Measurements from ENCODE around the gene TCF20.

The TCF20 gene

DNA sequence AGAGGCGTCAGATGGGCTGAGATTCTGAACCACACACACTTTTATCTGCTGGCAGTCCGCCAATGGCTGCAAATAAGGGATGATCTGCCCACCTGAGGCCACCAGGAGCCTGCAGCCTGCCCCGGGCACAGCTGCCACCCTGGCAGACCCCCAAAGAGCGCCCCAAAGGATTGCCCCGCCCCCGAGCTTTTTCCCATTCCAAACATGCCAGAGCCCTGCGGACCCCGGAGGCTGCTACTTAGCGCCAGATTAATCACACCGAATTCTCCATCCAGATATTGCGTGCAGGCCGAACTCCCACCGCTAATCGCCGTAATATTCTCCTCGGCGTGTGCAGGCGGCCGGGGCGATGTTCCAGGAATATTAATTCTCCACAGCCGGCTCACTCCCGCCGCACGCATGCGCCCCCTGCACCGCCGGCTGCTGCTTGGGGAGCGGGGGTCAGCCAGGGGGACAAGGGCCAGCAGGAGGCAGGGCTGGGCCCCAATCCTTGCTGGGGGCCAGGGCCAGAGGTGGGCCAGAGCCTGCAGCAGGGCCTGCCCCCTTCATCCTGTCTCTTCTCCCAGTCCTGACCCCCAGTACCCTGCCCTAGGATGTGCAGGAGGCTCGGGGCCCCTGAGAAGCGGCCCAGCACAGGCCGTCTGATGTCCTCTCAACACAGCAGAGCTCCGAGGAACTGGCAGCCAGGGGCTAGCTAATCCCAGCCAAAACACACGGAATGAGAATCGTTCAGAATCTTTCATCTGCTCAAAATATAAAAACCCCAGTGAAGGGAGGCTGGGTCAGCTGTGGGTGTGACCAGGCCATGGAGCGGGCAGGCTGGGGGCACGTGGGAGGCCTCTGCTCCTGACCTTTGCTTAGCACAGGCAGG is 19.5 kb upstream of the TCF20 start:
- Mint-ChIP-seq H3K9me3 (no peaks in the 10 kb centered on the region), H3K27ac (no peak overlapping the region), H3K4me3 (no peak overlapping the region), H3K27me3 (no peaks in the 10 kb centered on the region), H3K4me1 (peaks cover 49% of the 10 kb centered on the region), H3K36me3 (no peaks in the 10 kb centered on the region)

- no peak overlapping the region for H3K4me3 Mint-ChIP-seq
- peaks cover 45% of the 10 kb centered on the region for H3K4me1 Mint-ChIP-seq
- no peak overlapping the region for H3K27ac Mint-ChIP-seq
- H3K9me3 Mint-ChIP-seq: no peaks in the 10 kb centered on the region
- H3K36me3 Mint-ChIP-seq: no peaks in the 10 kb centered on the region
- no peaks in the 10 kb centered on the region for H3K27me3 Mint-ChIP-seq
Observed at GRCh38 chr22:42288791-42289190, 18.3 kb upstream of the TCF20 start.

DNA sequence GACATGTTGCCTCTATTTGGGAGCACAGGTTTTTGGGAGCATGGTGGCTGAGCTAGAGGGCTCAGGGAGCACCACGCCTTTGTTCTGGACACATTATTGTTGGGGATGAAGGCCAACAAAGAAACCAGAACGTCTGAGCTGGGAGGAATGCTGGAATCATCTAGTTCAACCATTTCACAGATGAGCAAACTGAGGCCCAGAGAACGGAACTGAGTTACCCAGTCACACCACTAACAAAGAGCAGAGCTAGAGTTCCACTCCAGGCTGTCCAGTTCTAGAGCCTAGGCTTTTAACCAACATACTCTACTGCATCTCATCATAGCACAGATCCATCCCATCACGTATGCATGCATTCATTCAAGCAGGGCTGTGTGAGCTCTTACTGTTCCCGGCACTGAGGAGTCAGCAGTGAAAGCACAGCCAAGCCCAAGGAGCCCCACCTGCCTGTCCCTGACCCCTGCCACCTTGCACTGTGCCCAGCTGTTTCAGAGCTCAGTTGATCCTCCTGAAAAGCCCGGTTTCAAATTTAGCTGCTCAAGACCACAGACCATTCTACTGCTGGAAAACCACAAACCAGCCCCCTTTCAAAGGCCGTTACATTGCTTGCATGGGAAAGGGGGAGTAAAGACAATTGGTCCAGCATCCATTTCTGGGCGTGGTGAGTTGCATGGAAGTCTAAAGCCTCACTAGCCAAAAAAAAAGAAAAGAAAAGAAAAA is 16.9 kb upstream of the TCF20 start:
- Mint-ChIP-seq H3K27me3 (peaks cover 1% of the 10 kb centered on the region), H3K27ac (peak overlapping the region; percentile 41), H3K36me3 (no peaks in the 10 kb centered on the region), H3K4me1 (peaks cover 46% of the 10 kb centered on the region), H3K4me3 (no peak overlapping the region), H3K9me3 (no peaks in the 10 kb centered on the region)

- Mint-ChIP-seq H3K4me1 (peaks cover 39% of the 10 kb centered on the region), H3K9me3 (no peaks in the 10 kb centered on the region), H3K36me3 (no peaks in the 10 kb centered on the region), H3K4me3 (no peak overlapping the region), H3K27ac (peak overlapping the region; percentile 26), H3K27me3 (peaks cover 1% of the 10 kb centered on the region)
Observed at GRCh38 chr22:42286205-42286604, 15.8 kb upstream of the TCF20 start.

- Mint-ChIP-seq H3K4me3 (peak overlapping the region; percentile 15), H3K27ac (no peak overlapping the region), H3K9me3 (no peaks in the 10 kb centered on the region), H3K36me3 (no peaks in the 10 kb centered on the region), H3K4me1 (peaks cover 39% of the 10 kb centered on the region), H3K27me3 (peaks cover 1% of the 10 kb centered on the region)
Observed at GRCh38 chr22:42285604-42286003, 15.2 kb upstream of the TCF20 start.

DNA sequence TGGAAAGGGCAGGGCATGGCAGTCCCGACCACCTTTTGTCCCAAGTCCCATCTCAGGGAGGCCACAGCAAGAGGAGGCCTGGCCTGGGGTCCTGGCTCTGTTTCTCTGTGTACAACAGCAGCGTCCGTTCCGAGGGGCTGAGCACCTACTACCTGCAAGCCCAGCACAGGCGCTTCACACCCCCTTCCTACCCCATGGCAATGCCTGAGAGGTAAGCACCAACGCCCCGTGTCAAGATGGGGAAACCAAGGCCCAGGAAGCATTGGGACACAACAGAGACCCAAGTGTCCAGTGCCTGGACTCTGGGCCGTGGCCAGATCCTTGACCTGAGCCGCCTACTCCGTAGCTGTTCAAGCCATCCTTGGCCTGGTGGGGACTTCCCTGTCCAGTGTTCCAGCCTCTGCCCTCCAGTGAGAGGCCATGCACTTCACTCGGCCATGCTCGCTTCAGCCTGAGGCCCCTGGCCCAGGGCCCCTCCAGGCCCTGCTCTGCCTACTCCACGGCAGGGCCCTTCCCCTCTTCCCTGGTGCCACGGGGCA is 14.3 kb upstream of the TCF20 start:
- H3K27ac Mint-ChIP-seq: no peak overlapping the region
- no peaks in the 10 kb centered on the region for H3K36me3 Mint-ChIP-seq
- H3K4me1 Mint-ChIP-seq: peaks cover 39% of the 10 kb centered on the region
- no peaks in the 10 kb centered on the region for H3K9me3 Mint-ChIP-seq
- H3K4me3 Mint-ChIP-seq: no peak overlapping the region
- peaks cover 1% of the 10 kb centered on the region for H3K27me3 Mint-ChIP-seq

DNA sequence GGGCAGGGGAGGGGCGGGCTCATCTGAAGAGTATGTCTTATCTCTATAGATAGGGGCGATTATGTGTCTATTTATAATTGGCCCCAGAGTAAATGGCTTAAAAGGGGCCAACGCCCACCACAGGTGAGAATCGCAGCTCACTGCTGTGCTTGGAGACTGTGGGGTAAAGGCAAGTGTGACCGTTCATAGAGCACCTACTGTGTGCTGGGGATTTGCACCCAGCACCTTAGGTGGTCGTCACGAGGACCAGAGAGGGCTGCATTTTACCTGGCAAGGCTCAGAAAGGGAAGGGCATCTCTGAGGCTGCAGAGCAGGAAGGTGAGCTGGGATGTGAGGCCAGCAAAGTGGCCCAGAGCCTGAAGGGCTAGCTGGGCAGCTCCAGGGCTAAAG is 13.7 kb upstream of the TCF20 start:
- Mint-ChIP-seq H3K4me3 (peak overlapping the region; percentile 59), H3K36me3 (no peaks in the 10 kb centered on the region), H3K27me3 (peaks cover 1% of the 10 kb centered on the region), H3K9me3 (no peaks in the 10 kb centered on the region), H3K27ac (no peak overlapping the region), H3K4me1 (peaks cover 39% of the 10 kb centered on the region)

DNA sequence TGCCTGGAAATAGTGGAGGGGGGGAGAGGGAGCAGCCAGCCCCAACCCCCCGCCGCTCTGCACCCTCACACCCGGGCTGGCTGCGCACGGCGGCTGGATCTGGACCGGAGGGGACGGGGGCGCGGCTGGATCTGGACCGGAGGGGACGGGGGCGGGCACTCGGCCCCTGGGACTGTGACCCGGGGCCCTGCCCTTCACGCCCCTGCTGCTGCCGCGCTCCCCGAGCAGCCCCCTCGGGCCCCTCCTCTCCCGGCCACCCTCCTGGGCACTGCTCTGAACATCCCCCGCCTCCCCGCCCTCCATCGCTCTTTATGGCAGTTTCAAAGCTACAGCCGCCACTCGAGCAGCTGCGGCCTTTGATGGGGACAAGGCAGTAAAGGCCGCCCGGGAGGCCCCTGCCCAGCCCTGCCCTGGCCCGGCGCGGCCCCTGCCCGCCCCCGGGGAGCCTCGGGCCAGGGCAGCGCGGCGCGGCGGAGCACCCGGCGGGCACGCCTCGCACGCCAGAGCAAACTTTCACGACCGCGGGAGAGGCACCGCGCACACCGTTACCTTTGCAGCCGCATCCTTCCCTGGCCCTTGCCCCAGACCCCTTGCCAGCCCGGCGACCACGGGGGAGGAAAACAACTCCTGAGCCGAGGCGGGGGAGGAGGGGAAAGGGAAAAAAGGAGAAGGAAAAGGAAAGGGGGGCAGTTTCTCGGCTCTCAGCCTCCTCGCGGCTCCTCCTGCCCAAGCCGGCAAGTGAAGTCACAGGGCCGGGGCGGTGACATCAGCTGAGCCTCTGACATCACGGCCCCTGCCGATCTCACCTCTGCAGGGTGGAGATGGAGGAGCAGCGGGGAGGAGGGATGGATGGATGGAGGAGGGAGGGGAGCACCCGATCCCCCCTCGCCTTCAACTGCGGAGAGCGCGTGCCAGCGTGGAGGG is 13.1 kb upstream of the TCF20 start:
- Mint-ChIP-seq H3K4me3 (peak overlapping the region; percentile 59), H3K4me1 (peaks cover 39% of the 10 kb centered on the region), H3K9me3 (no peaks in the 10 kb centered on the region), H3K36me3 (no peaks in the 10 kb centered on the region), H3K27ac (peak overlapping the region; percentile 65), H3K27me3 (peaks cover 1% of the 10 kb centered on the region)

DNA sequence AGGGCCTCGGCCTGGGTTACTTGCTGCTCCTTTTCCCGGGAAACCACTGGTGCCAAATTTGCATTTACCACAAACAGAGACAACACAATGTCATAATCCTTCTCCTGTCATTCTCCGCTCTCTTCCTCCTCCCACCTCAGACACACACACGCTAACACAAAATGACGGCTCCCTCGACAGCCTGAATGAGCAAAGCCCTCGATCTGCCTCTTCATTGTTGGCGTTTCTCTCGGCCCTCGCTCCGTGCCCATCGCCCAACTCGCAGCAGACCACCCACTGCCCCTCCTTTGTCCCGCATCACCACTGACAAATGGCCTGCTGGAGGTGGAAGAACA is 12.5 kb upstream of the TCF20 start:
- H3K27me3 Mint-ChIP-seq: peaks cover 1% of the 10 kb centered on the region
- peak overlapping the region; percentile 71 for H3K4me3 Mint-ChIP-seq
- no peaks in the 10 kb centered on the region for H3K9me3 Mint-ChIP-seq
- H3K4me1 Mint-ChIP-seq: peaks cover 39% of the 10 kb centered on the region
- no peaks in the 10 kb centered on the region for H3K36me3 Mint-ChIP-seq
- peak overlapping the region; percentile 65 for H3K27ac Mint-ChIP-seq

- Mint-ChIP-seq H3K36me3 (no peaks in the 10 kb centered on the region), H3K27ac (no peak overlapping the region), H3K27me3 (peaks cover 1% of the 10 kb centered on the region), H3K4me1 (peaks cover 35% of the 10 kb centered on the region), H3K9me3 (no peaks in the 10 kb centered on the region), H3K4me3 (peak overlapping the region; percentile 71)
Observed at GRCh38 chr22:42282252-42282942, 11.9 kb upstream of the TCF20 start.

DNA sequence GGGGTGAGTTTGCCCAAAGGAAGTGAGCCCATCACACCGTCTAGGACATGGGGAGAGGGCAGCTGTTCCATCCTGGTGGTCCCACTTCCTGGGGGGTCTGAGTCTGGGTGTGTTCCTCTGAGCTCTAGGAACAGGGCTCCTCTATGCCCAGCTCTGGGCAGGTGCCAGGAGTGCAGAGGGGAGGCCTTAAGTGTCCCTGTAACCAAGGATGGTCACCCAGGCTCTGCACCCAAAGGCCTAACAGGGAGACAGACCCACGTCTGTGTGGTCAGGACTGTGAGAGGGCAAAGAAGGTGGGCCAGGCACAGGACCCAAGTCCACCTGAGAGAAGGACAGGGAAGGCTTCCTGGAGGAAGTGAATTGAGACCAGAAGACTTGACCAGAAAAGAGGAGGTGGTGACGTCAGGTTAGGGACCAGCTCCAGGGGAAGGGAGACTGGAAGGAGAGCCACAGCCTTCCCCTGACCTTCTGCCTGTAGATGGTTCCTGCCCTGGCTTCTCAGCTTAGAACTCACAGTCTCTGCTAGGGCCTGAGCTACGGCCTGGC is 11.3 kb upstream of the TCF20 start:
- no peaks in the 10 kb centered on the region for H3K9me3 Mint-ChIP-seq
- peak overlapping the region; percentile 39 for H3K4me3 Mint-ChIP-seq

GRCh38 chr22:42281284-42281683 is 10.8 kb upstream of the TCF20 start:
- Mint-ChIP-seq H3K27ac (no peak overlapping the region), H3K4me1 (peaks cover 25% of the 10 kb centered on the region), H3K4me3 (no peak overlapping the region), H3K27me3 (peaks cover 1% of the 10 kb centered on the region), H3K36me3 (no peaks in the 10 kb centered on the region), H3K9me3 (no peaks in the 10 kb centered on the region)

More for the DNA sequence above, 11.3 kb upstream of the TCF20 start:
- no peak overlapping the region for H3K27ac Mint-ChIP-seq
- peaks cover 1% of the 10 kb centered on the region for H3K27me3 Mint-ChIP-seq
- H3K4me1 Mint-ChIP-seq: peaks cover 30% of the 10 kb centered on the region
- no peaks in the 10 kb centered on the region for H3K36me3 Mint-ChIP-seq

DNA sequence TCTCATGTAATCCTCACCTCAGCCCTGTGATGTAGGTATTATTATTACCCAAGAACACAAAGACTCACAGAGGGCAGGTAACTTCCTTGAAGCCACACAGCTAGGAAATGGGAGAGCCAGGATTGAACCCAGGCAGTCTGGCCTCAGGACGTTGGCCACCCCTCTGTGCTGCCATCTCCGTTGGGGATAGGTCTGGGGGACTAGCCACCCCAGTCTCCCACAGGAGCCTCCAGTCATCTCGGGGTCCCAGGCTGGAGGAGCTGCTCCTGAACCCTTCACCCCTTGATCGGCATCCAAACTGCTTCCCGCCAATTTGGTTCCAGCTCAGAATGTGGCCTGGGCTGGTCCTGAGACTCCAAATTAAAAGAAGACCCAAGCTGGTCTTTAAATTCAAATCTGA is 10.4 kb upstream of the TCF20 start:
- Mint-ChIP-seq H3K9me3 (no peaks in the 10 kb centered on the region), H3K4me3 (no peak overlapping the region), H3K27ac (no peak overlapping the region), H3K27me3 (peaks cover 1% of the 10 kb centered on the region), H3K4me1 (peaks cover 25% of the 10 kb centered on the region), H3K36me3 (no peaks in the 10 kb centered on the region)

DNA sequence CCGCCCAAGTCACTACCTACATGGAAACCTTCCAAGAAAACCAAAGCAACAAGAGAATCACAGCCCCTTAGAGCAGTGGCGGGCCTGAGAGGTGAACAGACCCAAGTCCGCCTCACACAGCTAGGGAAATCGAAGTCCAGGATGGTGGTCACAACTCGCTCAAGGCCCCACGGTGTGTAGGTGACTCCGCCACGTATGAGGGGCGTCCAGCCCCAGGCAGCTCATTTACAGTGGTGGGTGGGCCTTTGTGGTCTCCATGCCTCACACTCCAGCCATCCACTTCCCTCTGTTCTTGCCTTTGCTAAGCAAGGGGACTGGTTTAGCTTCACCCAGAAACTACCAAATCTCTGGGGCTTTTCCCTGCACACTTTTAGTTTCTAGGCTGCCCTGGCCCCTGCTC is 9.7 kb upstream of the TCF20 start:
- peaks cover 18% of the 10 kb centered on the region for H3K4me1 Mint-ChIP-seq
- H3K4me3 Mint-ChIP-seq: no peak overlapping the region
- no peaks in the 10 kb centered on the region for H3K9me3 Mint-ChIP-seq
- no peak overlapping the region for H3K27ac Mint-ChIP-seq
- H3K27me3 Mint-ChIP-seq: peaks cover 1% of the 10 kb centered on the region
- no peaks in the 10 kb centered on the region for H3K36me3 Mint-ChIP-seq

Data from activated naive CD4-positive, alpha-beta T cell treated with anti-CD3 and anti-CD28 coated beads, Interleukin-2, amount 50 U/mL, for 24 hours (primary cell).